PC-3 (cell line): ENCODE data around the gene IL16.

ENCODE experiments used
- EZH2 ChIP-seq: fragments of 300-600 bp; sonication (generic); IDR thresholded peaks from one replicate; pipeline ENCODE4 v1.6.1; 2017; ENCODE audit warnings: antibody characterized with exemption, mild to moderate bottlenecking, low read length; ENCODE audit not compliant: unreplicated experiment
- EZH2phosphoT487 ChIP-seq: fragments of 300-600 bp; sonication (generic); IDR thresholded peaks from 2 replicates; pipeline ENCODE4 v1.6.1; 2018; ENCODE audit warnings: mild to moderate bottlenecking, antibody characterized with exemption, low read length, borderline replicate concordance
- TF ChIP-seq, protein P1 (sequence below): fragments of 300-600 bp; sonication (generic); conservative IDR thresholded peaks from 2 replicates; pipeline ENCODE4 v1.5.1; 2017; ENCODE audit warnings: antibody characterized with exemption, low read depth, mild to moderate bottlenecking, low read length

DNA sequence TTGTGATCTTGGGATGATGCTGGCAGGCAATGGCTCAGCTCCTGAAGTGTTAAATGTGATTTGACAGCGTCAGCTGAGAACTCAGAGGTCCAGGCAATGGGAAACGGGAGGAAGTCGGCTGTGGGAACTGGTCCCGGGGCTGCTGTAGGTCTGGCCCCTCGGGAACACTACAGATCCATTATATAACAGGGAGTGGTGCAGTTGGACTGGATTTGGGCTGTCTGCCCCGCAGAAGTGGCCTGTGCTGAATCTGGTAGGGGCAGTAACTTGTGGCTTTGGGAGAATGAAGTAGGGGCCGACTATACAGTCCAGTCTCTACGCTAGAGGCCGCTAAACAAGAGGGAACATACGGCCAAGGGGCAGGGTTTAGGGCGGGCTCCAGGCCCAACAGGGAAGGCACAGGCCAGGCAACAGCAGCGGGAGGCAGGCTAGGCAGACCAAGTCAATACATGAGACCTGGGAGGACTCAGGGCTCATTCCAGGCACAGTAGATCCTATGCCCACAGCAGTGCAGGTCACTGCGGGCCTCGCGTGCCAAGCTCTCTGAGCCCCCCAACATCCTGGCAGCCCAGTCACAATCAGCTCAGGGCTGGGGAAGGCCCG is 20.3 kb upstream of the IL16 start:
- TF ChIP-seq, protein P1, sequence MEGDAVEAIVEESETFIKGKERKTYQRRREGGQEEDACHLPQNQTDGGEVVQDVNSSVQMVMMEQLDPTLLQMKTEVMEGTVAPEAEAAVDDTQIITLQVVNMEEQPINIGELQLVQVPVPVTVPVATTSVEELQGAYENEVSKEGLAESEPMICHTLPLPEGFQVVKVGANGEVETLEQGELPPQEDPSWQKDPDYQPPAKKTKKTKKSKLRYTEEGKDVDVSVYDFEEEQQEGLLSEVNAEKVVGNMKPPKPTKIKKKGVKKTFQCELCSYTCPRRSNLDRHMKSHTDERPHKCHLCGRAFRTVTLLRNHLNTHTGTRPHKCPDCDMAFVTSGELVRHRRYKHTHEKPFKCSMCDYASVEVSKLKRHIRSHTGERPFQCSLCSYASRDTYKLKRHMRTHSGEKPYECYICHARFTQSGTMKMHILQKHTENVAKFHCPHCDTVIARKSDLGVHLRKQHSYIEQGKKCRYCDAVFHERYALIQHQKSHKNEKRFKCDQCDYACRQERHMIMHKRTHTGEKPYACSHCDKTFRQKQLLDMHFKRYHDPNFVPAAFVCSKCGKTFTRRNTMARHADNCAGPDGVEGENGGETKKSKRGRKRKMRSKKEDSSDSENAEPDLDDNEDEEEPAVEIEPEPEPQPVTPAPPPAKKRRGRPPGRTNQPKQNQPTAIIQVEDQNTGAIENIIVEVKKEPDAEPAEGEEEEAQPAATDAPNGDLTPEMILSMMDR: no peak
- TF ChIP-seq EZH2: no peak
- no peak for TF ChIP-seq EZH2phosphoT487
